Muscle of arm (tissue), 12 donors: ENCODE results near the gene PHLDA3. TPM values are rescaled to one million over a fixed set of nuclear protein-coding genes. Genes with fewer than 3 reads are reported as not detected.
A peak's percentile ranks its signal among the peaks of the same experiment; 100 is the strongest.

ENCODE experiments used
- DNase-seq: peaks from one replicate; pipeline ENCODE4 v3.0.0-alpha.2; 2013
- polyA plus RNA-seq, 12 donors: library from polyadenylated mRNA; unstranded; fragments of 120-200 nt; gene quantifications; one replicate each; pipeline ENCODE4 v1.2.1, GENCODE V29; 2013; ENCODE audit not compliant: insufficient read length in 12 of 12

The PHLDA3 gene
- polyA plus RNA-seq, 12 donors = 13.6 to 22.5 (median 16.8) TPM; not detected in 1

GRCh38 chr1:201468501-201468843 is 516 bp downstream of the PHLDA3 start:
- DNase-seq = peak; percentile 38

- no peak for DNase-seq
Measured at GRCh38 chr1:201466492-201466891, 2.5 kb downstream of the PHLDA3 start.

- DNase-seq = no peak
Measured at GRCh38 chr1:201465698-201466290, 3.2 kb downstream of the PHLDA3 start.

GRCh38 chr1:201463071-201463552 is 5.9 kb downstream of the PHLDA3 start:
- no peak for DNase-seq

GRCh38 chr1:201461645-201462441 is 7.1 kb downstream of the PHLDA3 start:
- DNase-seq = peak; percentile 27

GRCh38 chr1:201460814-201461644 is 8.0 kb downstream of the PHLDA3 start:
- no peak for DNase-seq

- no peak for DNase-seq
Measured at GRCh38 chr1:201459775-201460174, 9.2 kb downstream of the PHLDA3 start.

GRCh38 chr1:201459052-201459451 is 9.9 kb downstream of the PHLDA3 start:
- no peak for DNase-seq

GRCh38 chr1:201457508-201457960 is 11.5 kb downstream of the PHLDA3 start:
- DNase-seq = no peak

- no peak for DNase-seq
Measured at GRCh38 chr1:201456499-201457309, 12.3 kb downstream of the PHLDA3 start.

- no peak for DNase-seq
Measured at GRCh38 chr1:201455098-201455497, 13.9 kb downstream of the PHLDA3 start.

GRCh38 chr1:201454608-201455007 is 14.4 kb downstream of the PHLDA3 start:
- DNase-seq = no peak

GRCh38 chr1:201452866-201453265 is 16.1 kb downstream of the PHLDA3 start:
- no peak for DNase-seq

GRCh38 chr1:201450721-201451291 is 18.2 kb downstream of the PHLDA3 start:
- DNase-seq = peak; percentile 74

GRCh38 chr1:201448990-201449389 is 20.0 kb downstream of the PHLDA3 start:
- DNase-seq = no peak

GRCh38 chr1:201447903-201448871 is 20.8 kb downstream of the PHLDA3 start:
- DNase-seq = no peak

GRCh38 chr1:201445310-201445709 is 23.7 kb downstream of the PHLDA3 start:
- DNase-seq = no peak

- DNase-seq = no peak
Measured at GRCh38 chr1:201444792-201445191, 24.2 kb downstream of the PHLDA3 start.

GRCh38 chr1:201443747-201444146 is 25.2 kb downstream of the PHLDA3 start:
- DNase-seq = no peak

GRCh38 chr1:201436969-201437368 is 32.0 kb downstream of the PHLDA3 start:
- no peak for DNase-seq
